OCI-LY3 (cell line): ENCODE data around the gene ZP4.
"Not testable (repeated sequence)": the region's sequence is repeated elsewhere in the genome, so short reads cannot be mapped to it uniquely, and the experiment has no call there.

Source experiments
- EZH2phosphoT487 ChIP-seq: fragments of 200-600 bp; shearing (Covaris generic); IDR thresholded peaks from 2 replicates; pipeline ENCODE4 v1.6.1; 2018; ENCODE audit warnings: antibody characterized with exemption, mixed run types, low read depth
- TF ChIP-seq, protein P1 (sequence below): fragments of 200-600, 300-600 bp; sonication (generic); IDR thresholded peaks from 2 replicates; pipeline ENCODE4 v1.5.1; 2014; ENCODE audit warnings: antibody characterized with exemption, low read length, low read depth

DNA sequence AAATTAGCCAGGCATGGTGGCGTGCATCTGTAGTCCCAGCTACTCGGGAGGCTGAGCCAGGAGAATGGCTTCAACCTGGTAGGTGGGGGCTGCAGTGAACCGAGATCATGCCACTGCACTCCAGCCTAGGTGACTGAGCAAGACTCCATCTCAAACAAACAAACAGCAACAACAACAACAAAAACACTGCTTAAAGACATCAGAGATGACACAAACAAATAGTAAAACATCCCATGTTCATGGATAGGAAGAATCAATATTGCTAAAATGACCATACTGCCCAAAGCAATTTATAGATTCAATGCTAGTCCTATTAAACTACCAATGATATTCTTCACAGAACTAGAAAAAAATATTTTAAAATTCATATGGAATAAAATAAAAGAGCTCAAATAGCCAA lies 47.2 kb downstream of the ZP4 start:
- TF ChIP-seq EZH2phosphoT487 = not testable (repeated sequence)
- TF ChIP-seq, protein P1, sequence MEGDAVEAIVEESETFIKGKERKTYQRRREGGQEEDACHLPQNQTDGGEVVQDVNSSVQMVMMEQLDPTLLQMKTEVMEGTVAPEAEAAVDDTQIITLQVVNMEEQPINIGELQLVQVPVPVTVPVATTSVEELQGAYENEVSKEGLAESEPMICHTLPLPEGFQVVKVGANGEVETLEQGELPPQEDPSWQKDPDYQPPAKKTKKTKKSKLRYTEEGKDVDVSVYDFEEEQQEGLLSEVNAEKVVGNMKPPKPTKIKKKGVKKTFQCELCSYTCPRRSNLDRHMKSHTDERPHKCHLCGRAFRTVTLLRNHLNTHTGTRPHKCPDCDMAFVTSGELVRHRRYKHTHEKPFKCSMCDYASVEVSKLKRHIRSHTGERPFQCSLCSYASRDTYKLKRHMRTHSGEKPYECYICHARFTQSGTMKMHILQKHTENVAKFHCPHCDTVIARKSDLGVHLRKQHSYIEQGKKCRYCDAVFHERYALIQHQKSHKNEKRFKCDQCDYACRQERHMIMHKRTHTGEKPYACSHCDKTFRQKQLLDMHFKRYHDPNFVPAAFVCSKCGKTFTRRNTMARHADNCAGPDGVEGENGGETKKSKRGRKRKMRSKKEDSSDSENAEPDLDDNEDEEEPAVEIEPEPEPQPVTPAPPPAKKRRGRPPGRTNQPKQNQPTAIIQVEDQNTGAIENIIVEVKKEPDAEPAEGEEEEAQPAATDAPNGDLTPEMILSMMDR = not testable (repeated sequence)
